Inferior parietal cortex (tissue), 1 donor: Measurements from ENCODE around the gene ANO7.

Experiments used
- DNase-seq: peaks from one replicate; pipeline ENCODE4 v3.0.0-alpha.2; 2016; ENCODE audit errors: extremely low spot score

Gene ANO7

GRCh38 chr2:241249654-241250053 lies 61.2 kb downstream of the ANO7 start:
- DNase-seq, result no peak

DNA sequence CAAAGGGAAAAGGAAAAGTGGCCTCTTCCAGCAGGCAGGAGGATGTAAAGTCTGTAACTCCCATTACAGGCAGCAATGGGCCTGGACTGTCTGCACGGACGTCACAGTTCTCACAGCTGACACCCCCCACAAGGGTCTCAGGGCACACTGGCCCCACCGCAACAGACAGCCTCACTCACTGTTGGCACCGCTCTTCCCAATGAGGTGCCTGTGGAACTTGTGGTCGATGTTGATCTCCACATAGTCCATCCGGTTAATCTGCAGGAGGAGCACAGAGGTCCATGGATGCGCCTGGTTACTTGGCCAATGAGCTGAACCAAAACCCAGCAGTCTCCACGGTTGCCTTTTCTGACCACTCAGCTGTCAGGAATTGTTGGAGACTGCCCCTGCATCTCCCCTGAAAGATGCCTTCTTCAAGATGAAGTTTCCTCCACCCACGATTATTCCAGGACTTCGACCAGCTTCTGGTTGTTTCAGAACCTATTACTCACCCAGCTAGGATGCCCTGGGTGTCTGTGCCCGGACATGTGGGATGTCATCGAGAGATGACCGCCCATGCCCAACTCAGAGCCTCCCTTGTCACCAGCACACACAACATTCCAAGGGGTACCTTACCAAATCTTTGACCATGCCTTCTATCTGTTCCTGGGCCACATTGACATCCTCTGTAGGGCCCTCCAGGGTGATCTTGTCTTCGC lies 64.5 kb downstream of the ANO7 start:
- DNase-seq, result no peak

DNA sequence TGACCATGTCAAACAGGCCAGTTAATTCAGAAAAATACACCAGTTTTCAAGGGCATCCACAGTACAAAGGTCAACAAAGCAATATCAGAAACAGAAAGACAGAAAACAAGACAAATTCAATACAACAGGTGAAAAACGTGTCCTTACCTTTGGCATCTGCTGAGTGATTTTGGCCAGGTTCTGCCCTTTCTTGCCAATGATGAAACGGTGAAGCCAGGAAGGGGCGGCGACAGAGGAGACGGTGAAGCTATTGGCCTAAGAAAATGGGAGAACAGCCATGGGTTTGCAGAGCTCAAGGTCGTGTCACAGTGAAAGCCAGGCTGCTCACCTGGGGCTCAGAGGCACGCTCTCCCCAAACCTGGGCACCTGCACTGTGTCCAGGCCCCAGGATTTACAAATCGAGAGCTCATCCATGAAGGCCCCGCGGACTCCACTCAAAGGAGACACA lies 66.5 kb downstream of the ANO7 start:
- DNase-seq, result no peak

DNA sequence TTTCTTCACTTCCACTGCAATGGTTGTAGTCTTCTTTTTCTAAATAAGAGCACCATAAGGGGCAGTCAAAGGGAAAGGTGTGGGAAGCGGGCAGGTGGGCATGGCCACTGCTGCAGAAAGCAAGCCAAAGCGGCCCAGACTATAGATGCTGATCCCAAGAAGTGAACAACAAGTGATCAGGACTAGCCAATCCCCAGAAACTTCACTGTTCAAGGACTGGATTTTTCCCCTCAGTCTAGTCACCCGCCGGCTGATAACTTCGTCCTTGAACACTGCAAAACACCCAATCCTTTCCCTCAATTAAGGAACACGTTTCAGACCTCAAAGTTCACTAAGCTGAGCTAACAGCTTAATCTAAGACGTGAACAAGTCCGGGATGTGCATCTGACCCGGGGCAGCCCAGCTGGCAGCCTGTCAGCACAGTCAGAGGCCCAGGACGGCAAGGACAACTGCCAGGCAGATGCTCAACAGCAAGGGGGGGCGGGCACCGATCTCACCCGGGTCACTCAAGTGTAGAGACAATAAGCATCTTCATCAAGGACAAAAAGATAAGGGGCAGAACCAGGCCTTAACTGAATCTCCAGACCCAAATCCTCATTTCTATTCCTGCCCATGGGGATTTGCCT lies 67.2 kb downstream of the ANO7 start:
- DNase-seq, result no peak

DNA sequence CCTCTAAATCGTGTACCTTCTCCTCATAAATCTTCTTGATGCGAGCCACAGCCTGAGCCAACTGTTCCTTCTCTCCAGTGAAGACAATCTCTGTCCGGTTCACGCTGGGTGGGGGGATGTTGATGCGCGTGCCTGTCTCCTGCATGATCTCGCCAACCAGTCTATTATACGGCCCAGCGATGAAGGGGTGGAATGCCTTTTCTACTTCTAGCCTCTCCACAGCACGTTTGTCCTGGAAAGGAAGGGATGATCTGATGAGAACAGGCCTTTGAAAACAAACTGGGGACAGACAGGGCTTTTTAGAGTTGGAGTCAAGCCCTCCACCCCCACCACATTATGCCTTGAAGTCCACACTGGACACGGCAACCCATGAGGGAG lies 67.7 kb downstream of the ANO7 start:
- no peak for DNase-seq

- DNase-seq, result no peak
These were observed 69.0 kb downstream of the ANO7 start for GRCh38 chr2:241257419-241258032.

- no peak for DNase-seq
These were observed 70.2 kb downstream of the ANO7 start for GRCh38 chr2:241258505-241259280.

DNA sequence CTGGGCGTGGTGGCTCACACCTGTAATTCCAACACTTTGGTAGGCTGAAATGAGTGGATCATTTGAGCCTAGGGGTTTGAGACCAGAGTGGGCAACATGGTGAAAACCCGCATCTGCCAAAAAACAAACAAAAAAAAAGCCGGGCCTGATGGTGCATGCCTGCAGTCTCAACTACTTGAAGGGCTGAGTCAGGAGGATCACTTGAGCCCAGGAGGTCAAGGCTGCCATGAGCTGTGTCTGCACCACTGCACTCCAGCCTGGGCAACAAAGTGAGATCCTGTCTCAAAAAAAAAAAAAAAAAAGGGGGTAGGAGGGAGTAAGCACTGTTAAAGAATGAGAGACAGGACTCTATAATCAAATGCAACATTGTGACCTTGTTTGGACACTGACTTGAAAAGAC lies 72.4 kb downstream of the ANO7 start:
- no peak for DNase-seq

DNA sequence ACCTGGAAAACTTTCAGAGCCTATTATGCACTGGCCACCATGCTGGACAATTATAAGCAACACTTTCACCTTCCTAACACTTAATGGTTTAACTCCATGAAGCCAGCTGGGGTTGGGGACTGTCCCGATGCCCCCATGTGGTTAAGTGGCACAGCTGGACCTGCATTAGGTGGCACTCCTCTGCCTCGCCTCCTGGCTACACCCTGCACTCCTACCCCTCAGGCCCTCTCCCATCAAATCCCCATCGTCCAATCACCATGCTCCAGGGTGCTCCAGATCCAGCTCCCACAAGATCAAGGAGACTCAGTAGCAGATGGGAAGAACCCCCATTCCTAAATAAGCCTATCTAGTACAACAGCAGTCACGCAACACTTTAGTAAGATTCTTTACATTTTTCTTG lies 73.2 kb downstream of the ANO7 start:
- DNase-seq, result no peak

- no peak for DNase-seq
These were observed 74.6 kb downstream of the ANO7 start for GRCh38 chr2:241263061-241263460.

GRCh38 chr2:241265506-241265905 lies 77.0 kb downstream of the ANO7 start:
- no peak for DNase-seq

DNA sequence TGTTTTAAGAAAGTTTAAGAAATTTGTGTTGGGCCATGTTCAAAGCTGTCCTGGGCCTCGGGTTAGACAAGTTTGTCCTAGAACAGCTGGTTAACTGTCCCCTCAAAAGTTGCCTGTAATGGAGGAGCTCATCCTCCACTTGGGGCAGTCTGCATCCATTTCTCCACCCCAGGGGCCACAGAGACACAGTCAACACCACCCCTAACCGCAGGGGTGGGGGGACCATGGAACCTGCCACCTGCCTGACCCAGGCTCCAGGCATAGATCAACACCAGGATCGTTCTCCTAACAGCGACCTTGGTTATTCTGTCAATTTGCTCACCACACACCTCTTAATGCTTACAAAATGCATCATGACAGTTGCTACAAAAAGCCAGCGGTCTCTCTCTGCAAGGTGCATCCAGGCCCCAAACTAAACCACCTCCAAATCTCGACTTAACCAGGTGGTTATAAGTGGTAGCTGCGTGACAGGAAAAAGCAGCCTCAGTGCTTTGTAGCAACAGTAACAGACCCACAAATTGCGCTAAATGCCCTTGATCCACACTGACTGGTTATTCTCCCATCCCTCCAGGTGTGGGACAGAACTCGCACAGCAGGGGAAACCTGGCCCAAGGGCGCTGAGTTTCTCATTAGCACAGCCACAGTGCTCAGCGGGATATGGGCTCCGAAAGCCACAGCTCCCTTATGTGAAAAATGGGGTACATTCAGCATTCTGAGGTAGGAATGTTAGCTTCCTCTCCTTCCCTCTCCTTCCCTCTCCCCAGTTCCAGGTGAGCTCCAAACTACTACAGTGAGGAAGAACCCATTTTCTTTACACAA lies 79.0 kb downstream of the ANO7 start:
- DNase-seq, result no peak

- DNase-seq, result no peak
These were observed 79.8 kb downstream of the ANO7 start for GRCh38 chr2:241268306-241268705.

- DNase-seq, result no peak
These were observed 80.4 kb downstream of the ANO7 start for GRCh38 chr2:241268716-241269445.

DNA sequence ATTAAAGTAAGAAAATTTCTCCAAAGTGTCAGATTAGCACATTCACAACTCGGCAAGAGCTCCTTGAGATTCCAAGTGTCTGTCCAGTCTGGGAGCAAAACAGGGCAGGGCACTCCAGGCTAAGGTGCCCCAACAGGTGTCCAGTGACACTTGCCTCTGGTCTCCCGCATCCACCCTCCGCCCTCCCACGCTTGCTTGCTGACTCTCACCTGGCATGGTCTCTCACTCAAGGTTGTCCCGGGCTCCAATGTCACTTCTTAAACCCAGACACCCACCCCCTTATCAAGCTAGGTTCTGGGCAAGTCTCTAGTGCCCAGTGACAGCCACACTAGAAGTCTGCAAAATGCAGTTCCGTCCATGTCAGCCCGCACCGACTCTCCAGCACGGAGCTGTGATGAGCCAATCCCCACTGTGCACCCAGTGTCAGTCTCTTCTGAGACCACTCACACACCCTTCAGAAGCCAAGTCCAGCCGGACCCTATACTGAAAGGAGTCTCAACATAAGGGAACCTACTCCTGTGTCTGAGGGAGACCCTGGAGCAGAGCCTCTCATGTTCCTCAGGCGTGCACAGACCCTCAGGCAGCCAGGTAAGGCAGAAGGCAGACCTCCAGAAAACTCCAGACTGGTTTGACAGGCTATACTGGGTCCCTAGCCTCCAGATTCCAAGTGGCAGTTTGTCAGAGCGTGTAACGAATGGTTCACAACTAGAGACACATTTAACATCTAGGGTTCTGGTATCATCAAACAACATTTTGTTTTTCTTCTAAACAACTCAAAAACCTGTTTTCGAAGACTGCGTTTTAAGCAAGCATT lies 81.4 kb downstream of the ANO7 start:
- DNase-seq, result no peak

DNA sequence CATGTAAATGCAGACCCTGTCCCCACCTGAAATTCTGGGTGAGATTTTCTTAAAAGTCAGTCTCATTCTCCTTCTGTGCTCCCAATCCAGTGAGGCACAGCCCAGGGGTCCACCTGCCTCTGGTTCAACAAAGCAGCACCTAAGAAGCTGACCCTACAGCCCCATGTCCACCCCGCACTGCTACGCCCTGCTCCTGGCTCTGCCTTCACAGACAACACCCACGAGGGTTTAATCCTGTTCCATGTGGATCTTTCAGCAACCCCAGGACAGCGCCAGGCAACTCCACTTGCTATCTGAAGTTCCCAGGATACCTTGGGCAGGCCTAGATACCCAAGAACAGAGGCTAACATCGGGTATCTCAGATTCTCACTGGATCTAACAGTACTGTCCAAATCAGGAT lies 82.1 kb downstream of the ANO7 start:
- DNase-seq, result no peak

GRCh38 chr2:241271706-241272302 lies 83.3 kb downstream of the ANO7 start:
- DNase-seq, result peak; percentile 70

GRCh38 chr2:241272303-241273209 lies 84.1 kb downstream of the ANO7 start:
- DNase-seq, result no peak
